Measurements from ENCODE around the gene TROAP. TPM values are rescaled to one million over a fixed set of nuclear protein-coding genes. Genes with fewer than 3 reads are reported as not detected.

The TROAP gene
- total RNA-seq, 3 donors from 2014 or later (not counting 1 experiment from before 2014, with no cell fraction given), result 0.58 to 3.0 (median 2.2) TPM

DNA sequence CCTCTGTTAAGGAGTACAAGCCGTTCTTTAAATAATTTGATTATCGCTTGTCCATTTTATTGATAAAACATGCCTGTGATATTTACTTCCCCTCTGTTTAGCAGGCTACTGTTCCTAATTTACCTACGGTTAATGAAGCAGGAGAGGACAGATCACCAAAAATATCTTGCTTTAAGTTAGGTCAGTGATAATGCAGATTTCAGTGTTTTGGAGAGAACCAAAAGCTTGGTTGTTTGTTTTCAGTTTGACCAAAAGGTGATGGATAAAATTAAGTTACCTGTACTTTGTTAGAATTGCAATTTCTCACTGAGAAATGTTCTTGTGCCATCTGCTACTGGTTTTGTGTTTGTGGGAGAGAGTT, 45.2 kb downstream of the TROAP start:
- ATAC-seq, result no peak
- Histone ChIP-seq H3K27ac (ENCODE audit: low read length) (peak overlapping the region; percentile 70), H3K36me3 (ENCODE audit: control insufficient read depth, insufficient read depth, low read length) (no peaks in the 10 kb centered on the region), H3K4me3 (ENCODE audit: low read length) (no peak overlapping the region), H3K27me3 (ENCODE audit: control insufficient read depth, insufficient read depth, low read length) (no peaks in the 10 kb centered on the region), H3K4me1 (ENCODE audit: control insufficient read depth, insufficient read depth, low read length) (peaks cover 13% of the 10 kb centered on the region), H3K9me3 (ENCODE audit: control insufficient read depth, insufficient read depth, low read length) (no peaks in the 10 kb centered on the region)
- Mint-ChIP-seq H3K36me3 (no peaks in the 10 kb centered on the region), H3K9me3 (no peaks in the 10 kb centered on the region), H3K27me3 (ENCODE audit: low read depth in 2 of 2) (no peaks in the 10 kb centered on the region), H3K4me3 (peak overlapping the region; percentile 84), H3K4me1 (peaks cover 25 to 33% of the 10 kb centered on the region in 2 donors), H3K27ac (peak overlapping the region; percentile 78 to 91)
- intact Hi-C loops (cut with micrococcal nuclease), result no loop called here
- WGBS (ENCODE audit: insufficient coverage), result 33% methylated on average over 1 of the region's 3 CpGs
- TF ChIP-seq, protein P1, sequence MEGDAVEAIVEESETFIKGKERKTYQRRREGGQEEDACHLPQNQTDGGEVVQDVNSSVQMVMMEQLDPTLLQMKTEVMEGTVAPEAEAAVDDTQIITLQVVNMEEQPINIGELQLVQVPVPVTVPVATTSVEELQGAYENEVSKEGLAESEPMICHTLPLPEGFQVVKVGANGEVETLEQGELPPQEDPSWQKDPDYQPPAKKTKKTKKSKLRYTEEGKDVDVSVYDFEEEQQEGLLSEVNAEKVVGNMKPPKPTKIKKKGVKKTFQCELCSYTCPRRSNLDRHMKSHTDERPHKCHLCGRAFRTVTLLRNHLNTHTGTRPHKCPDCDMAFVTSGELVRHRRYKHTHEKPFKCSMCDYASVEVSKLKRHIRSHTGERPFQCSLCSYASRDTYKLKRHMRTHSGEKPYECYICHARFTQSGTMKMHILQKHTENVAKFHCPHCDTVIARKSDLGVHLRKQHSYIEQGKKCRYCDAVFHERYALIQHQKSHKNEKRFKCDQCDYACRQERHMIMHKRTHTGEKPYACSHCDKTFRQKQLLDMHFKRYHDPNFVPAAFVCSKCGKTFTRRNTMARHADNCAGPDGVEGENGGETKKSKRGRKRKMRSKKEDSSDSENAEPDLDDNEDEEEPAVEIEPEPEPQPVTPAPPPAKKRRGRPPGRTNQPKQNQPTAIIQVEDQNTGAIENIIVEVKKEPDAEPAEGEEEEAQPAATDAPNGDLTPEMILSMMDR (IDR thresholded peaks at IDR 0.05), result no peak
- no peak for DNase-seq

- no peak overlapping the region for H3K27ac ChIP-seq (ENCODE audit: low read length)
- H3K9me3 Mint-ChIP-seq, result no peaks in the 10 kb centered on the region
- no peaks in the 10 kb centered on the region for H3K36me3 Mint-ChIP-seq
- no peaks in the 10 kb centered on the region for H3K27me3 Mint-ChIP-seq (ENCODE audit: low read depth in 2 of 2)
- TF ChIP-seq, protein P1 (IDR thresholded peaks at IDR 0.05), result no peak
- H3K4me3 ChIP-seq (ENCODE audit: low read length), result no peak overlapping the region
- H3K36me3 ChIP-seq (ENCODE audit: control insufficient read depth, insufficient read depth, low read length), result no peaks in the 10 kb centered on the region
- H3K27me3 ChIP-seq (ENCODE audit: control insufficient read depth, insufficient read depth, low read length), result no peaks in the 10 kb centered on the region
- 35% methylated on average over 4 of the region's 6 CpGs for WGBS (ENCODE audit: insufficient coverage)
- peaks cover 13% of the 10 kb centered on the region for H3K4me1 ChIP-seq (ENCODE audit: control insufficient read depth, insufficient read depth, low read length)
- intact Hi-C loops (cut with micrococcal nuclease), result no loop called here
- peaks cover 25 to 33% of the 10 kb centered on the region in 2 donors for H3K4me1 Mint-ChIP-seq
- ATAC-seq (no peak), DNase-seq (peak in 1 of 2 donors; percentile 53)
- peak overlapping the region; percentile 57 to 64 for H3K27ac Mint-ChIP-seq
- H3K9me3 ChIP-seq (ENCODE audit: control insufficient read depth, insufficient read depth, low read length), result no peaks in the 10 kb centered on the region
- H3K4me3 Mint-ChIP-seq, result peak overlapping the region; percentile 40
Observed at GRCh38 chr12:49369411-49370145, 46.5 kb downstream of the TROAP start.

DNA sequence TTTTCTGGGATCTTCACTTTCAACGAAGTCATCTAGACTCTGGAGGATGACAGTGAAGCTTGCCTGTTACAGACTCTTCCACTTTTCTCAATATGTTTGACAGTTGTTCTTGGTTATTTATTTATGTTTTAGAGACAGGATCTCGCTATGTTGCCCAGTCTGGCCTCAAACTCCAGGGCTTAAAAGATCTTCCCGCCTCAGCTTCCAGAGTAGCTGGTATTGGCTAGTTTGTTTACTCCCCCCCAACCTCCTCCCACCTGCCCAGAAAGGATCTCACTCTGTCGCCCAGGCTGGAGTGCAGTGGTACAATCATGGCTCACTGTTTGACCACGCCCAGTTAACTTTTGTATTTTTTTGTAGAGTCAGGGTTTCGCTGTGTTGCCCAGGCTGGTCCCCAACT, 47.5 kb downstream of the TROAP start:
- Histone ChIP-seq H3K9me3 (ENCODE audit: control insufficient read depth, insufficient read depth, low read length) (no peaks in the 10 kb centered on the region), H3K36me3 (ENCODE audit: control insufficient read depth, insufficient read depth, low read length) (no peaks in the 10 kb centered on the region), H3K4me1 (ENCODE audit: control insufficient read depth, insufficient read depth, low read length) (peaks cover 13% of the 10 kb centered on the region), H3K4me3 (ENCODE audit: low read length) (no peak overlapping the region), H3K27ac (ENCODE audit: low read length) (no peak overlapping the region), H3K27me3 (ENCODE audit: control insufficient read depth, insufficient read depth, low read length) (no peaks in the 10 kb centered on the region)
- TF ChIP-seq, protein P1 (IDR thresholded peaks at IDR 0.05), result no peak
- Mint-ChIP-seq H3K36me3 (no peaks in the 10 kb centered on the region), H3K4me3 (no peak overlapping the region), H3K4me1 (peaks cover 25 to 38% of the 10 kb centered on the region in 2 donors), H3K9me3 (no peaks in the 10 kb centered on the region), H3K27ac (no peak overlapping the region), H3K27me3 (ENCODE audit: low read depth in 2 of 2) (no peaks in the 10 kb centered on the region)
- no peak for DNase-seq
- ATAC-seq, result no peak
- intact Hi-C loops (cut with micrococcal nuclease), result no loop called here
- 93% methylated on average over 5 of the region's 6 CpGs for WGBS (ENCODE audit: insufficient coverage)

- Histone ChIP-seq H3K4me1 (ENCODE audit: control insufficient read depth, insufficient read depth, low read length) (no peaks in the 10 kb centered on the region), H3K27me3 (ENCODE audit: control insufficient read depth, insufficient read depth, low read length) (no peaks in the 10 kb centered on the region), H3K4me3 (ENCODE audit: low read length) (no peak overlapping the region), H3K27ac (ENCODE audit: low read length) (no peak overlapping the region), H3K36me3 (ENCODE audit: control insufficient read depth, insufficient read depth, low read length) (no peaks in the 10 kb centered on the region), H3K9me3 (ENCODE audit: control insufficient read depth, insufficient read depth, low read length) (no peaks in the 10 kb centered on the region)
- Mint-ChIP-seq H3K27ac (no peak overlapping the region), H3K27me3 (ENCODE audit: low read depth in 2 of 2) (no peaks in the 10 kb centered on the region), H3K36me3 (no peaks in the 10 kb centered on the region), H3K4me1 (peaks cover 6 to 14% of the 10 kb centered on the region in 2 donors), H3K9me3 (no peaks in the 10 kb centered on the region), H3K4me3 (no peak overlapping the region)
- TF ChIP-seq, protein P1 (IDR thresholded peaks at IDR 0.05), result no peak
- ATAC-seq, result no peak
- no peak for DNase-seq
- WGBS (ENCODE audit: insufficient coverage), result 91% methylated on average over 1 of the region's 1 CpG
- intact Hi-C loops (cut with micrococcal nuclease), result no loop called here
Observed at GRCh38 chr12:49375406-49375805, 52.4 kb downstream of the TROAP start.

All from natural killer cell (primary cell).